ENCODE data around the gene UBE2V1. TPM values are rescaled to one million over a fixed set of nuclear protein-coding genes. Genes with fewer than 3 reads are reported as not detected.

UBE2V1 gene
- total RNA-seq, 1 experiment from 2014 or later, result 212 TPM

GRCh38 chr20:50111120-50111828 lies 1.7 kb downstream of the UBE2V1 start:
- TSS peak; percentile 21 for BruUV-seq (replicated peaks)
- Mint-ChIP-seq H3K9me3 (ENCODE audit: low read depth, unreplicated experiment) (no peaks in the 10 kb centered on the region), H3K27me3 (ENCODE audit: unreplicated experiment) (no peaks in the 10 kb centered on the region), H3K4me1 (ENCODE audit: low read depth, unreplicated experiment) (peaks cover 79% of the 10 kb centered on the region), H3K4me3 (ENCODE audit: low read depth, unreplicated experiment) (peak overlapping the region; percentile 93), H3K27ac (ENCODE audit: unreplicated experiment) (peak overlapping the region; percentile 77), H3K36me3 (ENCODE audit: insufficient read depth, unreplicated experiment) (peaks cover 37% of the 10 kb centered on the region)
- CTCF ChIA-PET, result interaction anchor here (0.5 kb wide), 1 partner anchor 1177 kb away, joined by 7 read pairs; no protein-coding TSS in a partner anchor
- intact Hi-C loops (cut with micrococcal nuclease; ENCODE audit: unreplicated experiment), result no loop called here
- DNase-seq, result no peak
- no peak for TF ChIP-seq CTCF (IDR thresholded peaks at IDR 0.05; ENCODE audit: unreplicated experiment)

GRCh38 chr20:50110141-50111047 lies 2.6 kb downstream of the UBE2V1 start:
- H3K27ac Mint-ChIP-seq (ENCODE audit: unreplicated experiment), result peak overlapping the region; percentile 0
- no peak for DNase-seq
- H3K36me3 Mint-ChIP-seq (ENCODE audit: insufficient read depth, unreplicated experiment), result peaks cover 30% of the 10 kb centered on the region
- no peaks in the 10 kb centered on the region for H3K27me3 Mint-ChIP-seq (ENCODE audit: unreplicated experiment)
- no peaks in the 10 kb centered on the region for H3K9me3 Mint-ChIP-seq (ENCODE audit: low read depth, unreplicated experiment)
- intact Hi-C loops (cut with micrococcal nuclease; ENCODE audit: unreplicated experiment), result no loop called here
- CTCF ChIA-PET, result no interaction called here
- BruUV-seq (replicated peaks), result no TSS peak
- peak overlapping the region; percentile 93 for H3K4me3 Mint-ChIP-seq (ENCODE audit: low read depth, unreplicated experiment)
- TF ChIP-seq CTCF (IDR thresholded peaks at IDR 0.05; ENCODE audit: unreplicated experiment), result no peak
- peaks cover 70% of the 10 kb centered on the region for H3K4me1 Mint-ChIP-seq (ENCODE audit: low read depth, unreplicated experiment)

DNA sequence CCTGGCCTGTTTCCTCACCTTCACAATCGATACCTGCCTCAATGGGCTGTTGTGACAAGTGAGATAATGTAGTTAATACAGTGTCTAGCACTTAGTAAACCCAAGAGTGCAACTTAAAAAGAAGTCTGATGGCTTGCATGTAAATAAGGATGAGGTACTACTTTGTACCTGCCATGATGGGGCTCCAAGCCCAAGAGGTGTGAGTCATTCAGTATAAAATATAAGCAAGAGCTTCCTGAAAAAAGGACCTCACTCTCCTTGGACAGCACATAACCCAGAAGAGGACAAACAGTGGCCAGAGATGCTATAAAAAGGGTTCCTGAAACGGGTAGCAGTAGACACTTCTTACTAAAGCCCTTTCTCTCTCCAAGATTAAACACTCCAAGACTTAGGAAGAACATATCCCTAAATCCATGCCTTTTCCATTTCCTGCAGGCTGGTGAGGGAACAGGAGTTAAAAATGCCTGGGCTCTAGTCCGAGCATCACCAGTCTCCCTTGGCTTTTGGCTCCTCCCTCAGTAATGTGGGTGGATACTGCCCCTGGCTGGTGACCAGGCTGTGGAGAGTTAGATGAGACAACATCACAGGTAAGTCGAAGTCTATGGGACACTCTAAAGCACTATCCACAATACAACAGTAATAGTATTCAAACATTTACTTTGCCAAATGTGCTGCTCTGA lies 4.3 kb downstream of the UBE2V1 start:
- no peak overlapping the region for H3K27ac Mint-ChIP-seq (ENCODE audit: unreplicated experiment)
- CTCF ChIA-PET, result interaction anchor here (0.6 kb wide), 1 partner anchor 30 kb away, joined by 6 read pairs; no protein-coding TSS in a partner anchor
- no peaks in the 10 kb centered on the region for H3K9me3 Mint-ChIP-seq (ENCODE audit: low read depth, unreplicated experiment)
- no TSS peak for BruUV-seq (replicated peaks)
- no peaks in the 10 kb centered on the region for H3K27me3 Mint-ChIP-seq (ENCODE audit: unreplicated experiment)
- DNase-seq, result no peak
- H3K36me3 Mint-ChIP-seq (ENCODE audit: insufficient read depth, unreplicated experiment), result peaks cover 27% of the 10 kb centered on the region
- no peak overlapping the region for H3K4me3 Mint-ChIP-seq (ENCODE audit: low read depth, unreplicated experiment)
- intact Hi-C loops (cut with micrococcal nuclease; ENCODE audit: unreplicated experiment), result no loop called here
- TF ChIP-seq CTCF (IDR thresholded peaks at IDR 0.05; ENCODE audit: unreplicated experiment), result no peak
- peaks cover 58% of the 10 kb centered on the region for H3K4me1 Mint-ChIP-seq (ENCODE audit: low read depth, unreplicated experiment)

GRCh38 chr20:50107796-50108331 lies 5.1 kb downstream of the UBE2V1 start:
- Mint-ChIP-seq H3K27ac (ENCODE audit: unreplicated experiment) (peak overlapping the region; percentile 17), H3K4me1 (ENCODE audit: low read depth, unreplicated experiment) (peaks cover 59% of the 10 kb centered on the region), H3K9me3 (ENCODE audit: low read depth, unreplicated experiment) (no peaks in the 10 kb centered on the region), H3K36me3 (ENCODE audit: insufficient read depth, unreplicated experiment) (peaks cover 26% of the 10 kb centered on the region), H3K4me3 (ENCODE audit: low read depth, unreplicated experiment) (no peak overlapping the region), H3K27me3 (ENCODE audit: unreplicated experiment) (no peaks in the 10 kb centered on the region)
- CTCF ChIA-PET, result no interaction called here
- intact Hi-C loops (cut with micrococcal nuclease; ENCODE audit: unreplicated experiment), result no loop called here
- TF ChIP-seq CTCF (IDR thresholded peaks at IDR 0.05; ENCODE audit: unreplicated experiment), result no peak
- no TSS peak for BruUV-seq (replicated peaks)
- no peak for DNase-seq
